PFSK-1 (cell line): ENCODE data around the gene CYP2A6.
"Not testable (repeated sequence)": the region's sequence is repeated elsewhere in the genome, so short reads cannot be mapped to it uniquely, and the experiment has no call there.

Source experiments
- FOXP2 ChIP-seq: optimal IDR thresholded peaks from 2 replicates; pipeline ENCODE3; 2011; ENCODE audit warnings: borderline replicate concordance, control low read depth, inconsistent platforms; ENCODE audit not compliant: insufficient read depth; ENCODE audit errors: extremely low read length, extremely low read depth
- POLR2AphosphoS5 ChIP-seq: IDR thresholded peaks from 2 replicates; pipeline ENCODE4 v1.6.1; 2012; ENCODE audit warnings: low read depth, mild to moderate bottlenecking, control low read depth, low read length, moderate library complexity
- SIN3A ChIP-seq: IDR thresholded peaks from 2 replicates; pipeline ENCODE4 v1.6.1; 2012; ENCODE audit warnings: mild to moderate bottlenecking, low read length, moderate library complexity, borderline replicate concordance; ENCODE audit not compliant: insufficient read depth
- TAF1 ChIP-seq: IDR thresholded peaks from 2 replicates; pipeline ENCODE4 v1.6.1; 2012; ENCODE audit warnings: low read length, control low read depth, borderline replicate concordance; ENCODE audit not compliant: insufficient read depth
- TF ChIP-seq, protein P1 (sequence below), 2 experiments: IDR thresholded peaks; 2 replicates each; pipeline versions ENCODE4 v1.6.1 to v1.8.0; 2011 to 2012; ENCODE audit warnings: low read depth in 2 of 2, low read length in 2 of 2, control low read depth in 1 of 2, inconsistent platforms in 1 of 2, mild to moderate bottlenecking in 1 of 2, moderate library complexity in 1 of 2; ENCODE audit not compliant: insufficient read depth in 1 of 2

The CYP2A6 gene

DNA sequence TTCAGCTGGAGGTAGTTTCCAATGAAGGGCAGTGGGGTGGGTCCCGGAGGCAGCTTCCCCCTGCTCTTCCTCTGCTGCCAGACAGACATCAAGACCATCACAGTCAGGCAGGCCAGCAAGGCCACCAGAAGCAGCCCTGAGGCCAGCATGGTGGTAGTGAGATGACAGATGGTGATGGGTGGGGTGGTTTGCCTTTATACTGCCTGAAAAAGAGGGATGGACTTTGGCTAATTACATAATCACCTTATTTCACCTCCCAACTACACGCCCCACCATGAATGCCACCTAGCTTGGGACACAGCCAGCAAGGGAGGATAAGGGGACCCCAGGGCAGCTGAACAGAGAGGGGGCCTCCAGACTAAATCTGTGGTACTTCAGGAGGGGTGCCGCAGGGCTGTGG is 31.8 kb upstream of the CYP2A6 start, which contains the start of gene CYP2A7:
Gene CYP2A7 (minus strand): TSS at position 170 of the 400 bp plus-strand sequence. CDS start 21 bp downstream, at position 149.
- not testable (repeated sequence) for TF ChIP-seq FOXP2, POLR2AphosphoS5, SIN3A

DNA sequence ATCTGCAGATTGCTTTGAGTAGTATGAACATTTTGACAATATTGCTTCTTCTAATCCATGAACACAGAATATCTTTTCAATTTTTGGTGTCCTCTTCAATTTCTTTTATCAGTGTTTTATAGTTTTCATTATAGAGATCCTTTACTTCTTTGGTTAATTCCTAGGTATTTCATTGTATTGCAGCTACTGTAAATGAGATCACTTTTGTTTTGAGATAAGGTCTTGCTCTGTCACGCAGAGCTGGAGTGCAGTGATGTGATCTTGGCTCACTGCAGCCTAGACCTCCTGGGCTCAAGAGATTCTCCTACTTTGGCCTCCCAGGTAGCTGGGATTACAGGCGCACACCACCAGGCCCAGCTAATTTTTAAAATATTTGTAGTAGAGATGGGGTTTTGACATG is 22.0 kb upstream of the CYP2A6 start:
- no peak for TF ChIP-seq SIN3A
- TF ChIP-seq, protein P1, sequence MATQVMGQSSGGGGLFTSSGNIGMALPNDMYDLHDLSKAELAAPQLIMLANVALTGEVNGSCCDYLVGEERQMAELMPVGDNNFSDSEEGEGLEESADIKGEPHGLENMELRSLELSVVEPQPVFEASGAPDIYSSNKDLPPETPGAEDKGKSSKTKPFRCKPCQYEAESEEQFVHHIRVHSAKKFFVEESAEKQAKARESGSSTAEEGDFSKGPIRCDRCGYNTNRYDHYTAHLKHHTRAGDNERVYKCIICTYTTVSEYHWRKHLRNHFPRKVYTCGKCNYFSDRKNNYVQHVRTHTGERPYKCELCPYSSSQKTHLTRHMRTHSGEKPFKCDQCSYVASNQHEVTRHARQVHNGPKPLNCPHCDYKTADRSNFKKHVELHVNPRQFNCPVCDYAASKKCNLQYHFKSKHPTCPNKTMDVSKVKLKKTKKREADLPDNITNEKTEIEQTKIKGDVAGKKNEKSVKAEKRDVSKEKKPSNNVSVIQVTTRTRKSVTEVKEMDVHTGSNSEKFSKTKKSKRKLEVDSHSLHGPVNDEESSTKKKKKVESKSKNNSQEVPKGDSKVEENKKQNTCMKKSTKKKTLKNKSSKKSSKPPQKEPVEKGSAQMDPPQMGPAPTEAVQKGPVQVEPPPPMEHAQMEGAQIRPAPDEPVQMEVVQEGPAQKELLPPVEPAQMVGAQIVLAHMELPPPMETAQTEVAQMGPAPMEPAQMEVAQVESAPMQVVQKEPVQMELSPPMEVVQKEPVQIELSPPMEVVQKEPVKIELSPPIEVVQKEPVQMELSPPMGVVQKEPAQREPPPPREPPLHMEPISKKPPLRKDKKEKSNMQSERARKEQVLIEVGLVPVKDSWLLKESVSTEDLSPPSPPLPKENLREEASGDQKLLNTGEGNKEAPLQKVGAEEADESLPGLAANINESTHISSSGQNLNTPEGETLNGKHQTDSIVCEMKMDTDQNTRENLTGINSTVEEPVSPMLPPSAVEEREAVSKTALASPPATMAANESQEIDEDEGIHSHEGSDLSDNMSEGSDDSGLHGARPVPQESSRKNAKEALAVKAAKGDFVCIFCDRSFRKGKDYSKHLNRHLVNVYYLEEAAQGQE (IDR thresholded peaks at IDR 0.05; ENCODE audit: insufficient read depth in 1 of 2, low read depth in 2 of 2, low read length in 2 of 2) = no peak

DNA sequence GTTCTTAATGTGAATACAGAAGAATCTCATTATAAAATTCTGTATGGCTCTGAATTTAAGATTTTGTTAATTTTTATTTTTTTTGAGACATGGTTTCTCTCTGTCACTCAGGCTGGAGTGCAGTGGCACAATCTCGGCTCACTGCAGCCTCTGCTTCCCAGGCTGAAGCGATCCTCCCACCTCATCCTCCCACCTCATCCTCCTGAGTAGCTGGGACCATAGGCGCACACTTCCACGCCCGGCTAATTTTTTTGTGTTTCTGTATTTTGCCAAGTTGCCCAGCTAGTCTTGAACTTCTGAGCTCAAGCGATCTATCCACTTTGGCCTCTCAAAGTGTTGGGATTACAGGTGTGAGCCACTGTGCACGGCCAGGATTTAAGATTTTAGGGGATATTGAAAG is 17.5 kb upstream of the CYP2A6 start:
- no peak for TF ChIP-seq FOXP2
- no peak for TF ChIP-seq SIN3A
- TF ChIP-seq TAF1 = no peak
- TF ChIP-seq, protein P1 (IDR thresholded peaks at IDR 0.05; ENCODE audit: insufficient read depth in 1 of 2, low read depth in 2 of 2, low read length in 2 of 2) = no peak
- TF ChIP-seq POLR2AphosphoS5 = no peak

DNA sequence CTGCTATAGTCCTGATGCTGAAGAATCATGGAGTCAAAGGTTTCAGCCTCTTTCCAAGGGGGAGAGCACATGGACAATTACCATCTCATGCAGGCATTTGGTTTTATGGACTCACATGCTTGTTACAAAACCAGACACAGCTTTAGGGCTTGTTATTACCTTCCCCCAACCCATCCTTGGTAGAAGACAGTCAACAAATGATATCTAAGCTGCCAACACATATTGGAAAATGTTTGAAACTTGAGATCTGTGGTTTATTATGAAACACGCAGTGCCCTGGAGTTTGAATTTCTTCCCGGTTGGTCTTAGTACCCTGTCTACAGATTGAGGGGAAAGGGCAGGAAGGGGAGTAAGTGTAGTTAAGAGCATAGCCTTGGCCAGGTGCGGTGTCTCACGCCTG is 12.5 kb upstream of the CYP2A6 start:
- no peak for TF ChIP-seq TAF1
- TF ChIP-seq POLR2AphosphoS5 = no peak
- TF ChIP-seq SIN3A = no peak
- no peak for TF ChIP-seq FOXP2
- TF ChIP-seq, protein P1 (IDR thresholded peaks at IDR 0.05; ENCODE audit: insufficient read depth in 1 of 2, low read depth in 2 of 2, low read length in 2 of 2) = no peak

DNA sequence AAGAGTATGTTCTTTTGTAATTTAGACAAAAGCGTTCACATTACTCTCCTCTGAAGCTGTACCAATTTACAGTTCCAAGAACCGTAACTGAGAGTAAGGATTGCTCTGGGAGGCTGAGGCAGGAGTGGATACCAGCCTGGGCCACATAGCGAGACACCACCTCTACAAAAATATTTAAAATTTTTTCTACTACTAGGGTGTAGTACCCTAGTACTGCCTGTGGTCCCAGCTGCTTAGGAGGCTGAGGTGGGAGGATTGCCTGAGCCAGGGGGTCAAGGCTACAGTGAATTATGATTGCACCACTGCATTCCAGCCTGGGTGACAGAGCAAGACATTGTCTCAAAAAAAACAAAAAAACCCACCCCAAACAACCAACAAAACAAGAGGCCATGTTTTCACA is 12.1 kb upstream of the CYP2A6 start:
- TF ChIP-seq SIN3A = no peak
- TF ChIP-seq TAF1 = no peak

DNA sequence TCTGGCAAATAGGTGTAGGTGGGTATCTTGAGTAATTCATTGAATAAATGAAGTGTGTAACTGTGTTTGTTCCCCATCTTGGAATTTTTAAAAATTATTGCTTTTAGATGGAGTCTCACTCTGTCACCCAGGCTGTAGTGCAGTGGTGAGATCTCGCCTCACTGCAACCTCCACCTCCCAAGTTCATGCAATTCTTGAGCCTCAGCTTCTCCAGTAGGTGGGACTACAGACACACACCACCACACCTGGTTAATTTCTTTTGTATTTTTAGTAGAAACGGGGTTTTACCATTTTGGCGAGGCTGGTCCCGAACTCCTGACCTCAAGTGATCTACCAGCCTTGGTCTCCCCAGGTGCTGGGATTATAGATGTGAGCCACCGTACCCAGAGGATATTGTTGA is 7.9 kb upstream of the CYP2A6 start:
- TF ChIP-seq POLR2AphosphoS5 = no peak
- TF ChIP-seq, protein P1 (IDR thresholded peaks at IDR 0.05; ENCODE audit: insufficient read depth in 1 of 2, low read depth in 2 of 2, low read length in 2 of 2) = no peak
- TF ChIP-seq TAF1 = no peak
- TF ChIP-seq FOXP2 = no peak
- no peak for TF ChIP-seq SIN3A
